Endodermal cell (in vitro differentiated cells): ENCODE results near the gene MMP10. TPM values are rescaled to one million over a fixed set of nuclear protein-coding genes. Genes with fewer than 3 reads are reported as not detected.

Experiments used
- DNase-seq: peaks from one replicate; pipeline ENCODE4 v3.0.0-alpha.2; 2017
- H3K27ac ChIP-seq: 2 replicates; pipeline ENCODE4 v1.5.1; 2013; ENCODE audit warnings: mild to moderate bottlenecking, low read depth, low read length, moderate library complexity
- H3K27me3 ChIP-seq: 2 replicates; pipeline ENCODE4 v1.6.1; 2013; ENCODE audit warnings: mild to moderate bottlenecking, low read length, moderate library complexity; ENCODE audit not compliant: insufficient read depth, control insufficient read depth, poor library complexity, severe bottlenecking
- H3K36me3 ChIP-seq: 2 replicates; pipeline ENCODE4 v1.7.0; 2013; ENCODE audit warnings: mild to moderate bottlenecking, low read length, moderate library complexity; ENCODE audit not compliant: control insufficient read depth, insufficient read depth
- H3K4me1 ChIP-seq: one replicate; pipeline ENCODE4 v1.7.0; 2013; ENCODE audit warnings: low read length; ENCODE audit not compliant: control insufficient read depth, insufficient read depth
- H3K4me3 ChIP-seq: 2 replicates; pipeline ENCODE4 v1.5.1; 2013; ENCODE audit warnings: mild to moderate bottlenecking, low read length, moderate library complexity
- H3K9ac ChIP-seq: 2 replicates; pipeline ENCODE4 v1.6.1; 2013; ENCODE audit warnings: mild to moderate bottlenecking, low read length, moderate library complexity; ENCODE audit not compliant: poor library complexity, severe bottlenecking; ENCODE audit errors: extremely low read depth
- H3K9me3 ChIP-seq: 2 replicates; pipeline ENCODE4 v1.6.1; 2013; ENCODE audit warnings: mild to moderate bottlenecking, low read length, moderate library complexity; ENCODE audit not compliant: control insufficient read depth
- H3K27ac Mint-ChIP-seq: 2 replicates; pipeline ENCODE4 v1.8.0; 2020; ENCODE audit warnings: mixed read lengths
- H3K27me3 Mint-ChIP-seq: 2 replicates; pipeline ENCODE4 v1.8.0; 2021; ENCODE audit warnings: mild to moderate bottlenecking, mixed read lengths; ENCODE audit not compliant: insufficient read depth
- H3K36me3 Mint-ChIP-seq: 2 replicates; pipeline ENCODE4 v1.8.0; 2020; ENCODE audit warnings: low read depth, mixed read lengths
- H3K4me1 Mint-ChIP-seq: 2 replicates; pipeline ENCODE4 v1.8.0; 2020; ENCODE audit warnings: mixed read lengths
- H3K4me3 Mint-ChIP-seq: 2 replicates; pipeline ENCODE4 v1.8.0; 2020; ENCODE audit warnings: mild to moderate bottlenecking, moderate library complexity, mixed read lengths
- H3K9me3 Mint-ChIP-seq: 2 replicates; pipeline ENCODE4 v1.8.0; 2020; ENCODE audit warnings: mild to moderate bottlenecking, mixed read lengths
- WGBS, 2 experiments: methylation state at CpG; one replicate each; pipeline versions ENCODE4 v1.1.5 to v1.1.7; 2013; ENCODE audit warnings: missing lambda C conversion rate in 2 of 2, mixed read lengths in 1 of 2; ENCODE audit not compliant: insufficient coverage in 1 of 2, insufficient read length in 1 of 2; 5-methylcytosine and 5-hydroxymethylcytosine counted together
- total RNA-seq, 2 donors: library from RNA; stranded (reverse); fragmentation: NEBNext Ultra II Directional in 1 of 2; extraction: Animal tissue kit (Norgen Biotek cat#: 25700) in 1 of 2; gene quantifications; 2 replicates in 1 of 2; 3 replicates in 1 of 2; pipeline ENCODE4 v1.2.1, GENCODE V29; 2021
- TF ChIP-seq, protein P1 (sequence below): fragments of 200-600 bp; sonication (generic); conservative IDR thresholded peaks from 2 replicates; pipeline ENCODE4 v1.5.0; 2021; ENCODE audit warnings: antibody characterized with exemption, mild to moderate bottlenecking

MMP10 gene
- total RNA-seq, 2 donors from 2014 or later, result not detected

DNA sequence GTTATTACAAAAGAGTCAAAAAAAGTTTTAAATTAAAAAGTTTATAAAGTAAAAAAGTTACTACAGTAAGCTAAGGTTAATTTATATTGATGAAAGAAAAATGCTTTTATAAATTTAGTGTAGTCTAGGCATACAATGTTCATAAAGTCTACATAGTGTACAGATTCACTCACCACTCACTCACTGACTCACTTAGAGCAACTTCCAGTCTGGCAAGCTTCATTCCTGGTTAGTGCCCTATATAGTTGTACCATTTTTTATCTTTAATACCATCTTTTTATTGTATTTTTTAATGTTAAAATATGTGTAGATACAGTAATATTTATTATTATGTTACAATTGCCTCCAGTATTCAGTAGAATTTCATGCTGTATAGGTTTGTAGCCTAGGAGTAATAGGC, 2.6 kb upstream of the MMP10 start:
- H3K27me3 ChIP-seq, result no peaks in the 10 kb centered on the region
- H3K36me3 ChIP-seq, result no peaks in the 10 kb centered on the region
- no peak overlapping the region for H3K9ac ChIP-seq
- DNase-seq, result no peak
- H3K27ac ChIP-seq, result no peak overlapping the region
- H3K9me3 Mint-ChIP-seq, result no peaks in the 10 kb centered on the region
- no peaks in the 10 kb centered on the region for H3K9me3 ChIP-seq
- no peaks in the 10 kb centered on the region for H3K36me3 Mint-ChIP-seq
- H3K4me1 ChIP-seq, result no peaks in the 10 kb centered on the region
- H3K4me3 ChIP-seq, result no peak overlapping the region
- no peak overlapping the region for H3K4me3 Mint-ChIP-seq
- H3K27me3 Mint-ChIP-seq, result no peaks in the 10 kb centered on the region
- TF ChIP-seq, protein P1, sequence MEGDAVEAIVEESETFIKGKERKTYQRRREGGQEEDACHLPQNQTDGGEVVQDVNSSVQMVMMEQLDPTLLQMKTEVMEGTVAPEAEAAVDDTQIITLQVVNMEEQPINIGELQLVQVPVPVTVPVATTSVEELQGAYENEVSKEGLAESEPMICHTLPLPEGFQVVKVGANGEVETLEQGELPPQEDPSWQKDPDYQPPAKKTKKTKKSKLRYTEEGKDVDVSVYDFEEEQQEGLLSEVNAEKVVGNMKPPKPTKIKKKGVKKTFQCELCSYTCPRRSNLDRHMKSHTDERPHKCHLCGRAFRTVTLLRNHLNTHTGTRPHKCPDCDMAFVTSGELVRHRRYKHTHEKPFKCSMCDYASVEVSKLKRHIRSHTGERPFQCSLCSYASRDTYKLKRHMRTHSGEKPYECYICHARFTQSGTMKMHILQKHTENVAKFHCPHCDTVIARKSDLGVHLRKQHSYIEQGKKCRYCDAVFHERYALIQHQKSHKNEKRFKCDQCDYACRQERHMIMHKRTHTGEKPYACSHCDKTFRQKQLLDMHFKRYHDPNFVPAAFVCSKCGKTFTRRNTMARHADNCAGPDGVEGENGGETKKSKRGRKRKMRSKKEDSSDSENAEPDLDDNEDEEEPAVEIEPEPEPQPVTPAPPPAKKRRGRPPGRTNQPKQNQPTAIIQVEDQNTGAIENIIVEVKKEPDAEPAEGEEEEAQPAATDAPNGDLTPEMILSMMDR, result no peak
- H3K4me1 Mint-ChIP-seq, result peaks cover 5% of the 10 kb centered on the region
- H3K27ac Mint-ChIP-seq, result no peak overlapping the region

DNA sequence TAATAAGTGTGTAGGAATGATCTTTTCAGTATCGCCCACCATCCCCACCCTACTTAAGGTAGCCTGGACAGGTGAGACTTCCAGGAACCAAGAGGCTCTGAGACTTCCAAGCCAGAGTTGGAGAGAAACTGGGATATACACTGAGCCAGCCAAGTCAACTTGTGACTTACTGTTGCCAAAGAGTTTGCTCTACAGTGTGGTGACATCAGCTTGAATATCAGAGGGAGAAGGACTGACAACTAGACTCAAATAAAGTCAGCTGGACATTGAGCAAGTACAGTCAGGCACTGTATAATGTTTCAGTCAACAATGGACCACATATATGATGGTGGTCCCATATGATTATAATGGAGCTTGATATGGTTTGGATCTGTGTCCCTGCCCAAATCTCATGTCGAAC, 1.2 kb upstream of the MMP10 start:
- TF ChIP-seq, protein P1, result no peak
- Histone ChIP-seq H3K4me1 (no peaks in the 10 kb centered on the region), H3K9me3 (no peaks in the 10 kb centered on the region), H3K9ac (no peak overlapping the region), H3K27me3 (no peaks in the 10 kb centered on the region), H3K4me3 (no peak overlapping the region), H3K27ac (no peak overlapping the region), H3K36me3 (no peaks in the 10 kb centered on the region)
- H3K4me1 Mint-ChIP-seq, result peaks cover 5% of the 10 kb centered on the region
- no peak overlapping the region for H3K4me3 Mint-ChIP-seq
- no peaks in the 10 kb centered on the region for H3K9me3 Mint-ChIP-seq
- DNase-seq, result no peak
- no peaks in the 10 kb centered on the region for H3K36me3 Mint-ChIP-seq
- H3K27ac Mint-ChIP-seq, result no peak overlapping the region
- H3K27me3 Mint-ChIP-seq, result no peaks in the 10 kb centered on the region
- WGBS, 2 experiments, result 91% methylated on average over 2 of the region's 2 CpGs; no CpG with 5 or more reads in 1 of the 2 experiments

DNA sequence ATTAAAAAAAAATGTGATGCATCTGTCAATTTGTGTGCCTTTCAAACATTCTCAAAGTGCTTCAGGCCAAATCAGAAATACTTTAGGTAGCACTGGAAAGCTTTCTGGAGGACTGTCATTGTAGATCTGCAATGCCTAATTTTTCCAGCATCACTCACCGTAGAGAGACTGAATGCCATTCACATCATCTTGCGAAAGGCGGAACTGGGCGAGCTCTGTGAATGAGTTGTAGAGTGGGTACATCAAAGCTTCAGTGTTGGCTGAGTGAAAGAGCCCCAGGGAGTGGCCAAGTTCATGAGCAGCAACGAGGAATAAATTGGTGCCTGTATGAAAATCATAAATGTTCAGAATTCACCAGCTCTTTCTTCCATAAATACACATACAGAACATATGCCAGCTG, 4.0 kb downstream of the MMP10 start:
- Mint-ChIP-seq H3K36me3 (no peaks in the 10 kb centered on the region), H3K9me3 (no peaks in the 10 kb centered on the region), H3K4me3 (no peak overlapping the region), H3K4me1 (peaks cover 5% of the 10 kb centered on the region), H3K27ac (no peak overlapping the region), H3K27me3 (no peaks in the 10 kb centered on the region)
- DNase-seq, result no peak
- Histone ChIP-seq H3K27me3 (no peaks in the 10 kb centered on the region), H3K9ac (no peak overlapping the region), H3K36me3 (no peaks in the 10 kb centered on the region), H3K27ac (no peak overlapping the region), H3K9me3 (no peaks in the 10 kb centered on the region), H3K4me1 (no peaks in the 10 kb centered on the region), H3K4me3 (no peak overlapping the region)
- 85 to 99% methylated on average over 4 to 5 of the region's 5 CpGs for WGBS, 2 experiments
- TF ChIP-seq, protein P1, result no peak
